Urinary bladder (tissue), 4 donors: ENCODE results near the gene PCNT. TPM values are rescaled to one million over a fixed set of nuclear protein-coding genes. Genes with fewer than 3 reads are reported as not detected.

Experiments used
- DNase-seq: peaks from one replicate; pipeline ENCODE4 v3.0.0-alpha.2; 2015; ENCODE audit errors: extremely low spot score
- H3K27ac ChIP-seq: one replicate; pipeline ENCODE4 v1.5.1; 2013; ENCODE audit warnings: low read depth, mild to moderate bottlenecking, moderate library complexity
- H3K36me3 ChIP-seq: one replicate; pipeline ENCODE4 v1.6.1; 2013; ENCODE audit warnings: mild to moderate bottlenecking, moderate library complexity; ENCODE audit not compliant: insufficient read depth
- H3K4me1 ChIP-seq: one replicate; pipeline ENCODE4 v1.6.1; 2013; ENCODE audit warnings: mild to moderate bottlenecking, moderate library complexity; ENCODE audit not compliant: insufficient read depth
- H3K4me3 ChIP-seq: one replicate; pipeline ENCODE4 v1.5.1; 2013; ENCODE audit warnings: low read depth, low read length
- WGBS: extraction: QIAGEN DNeasy Blood & Tissue Kit; methylation state at CpG from one replicate; pipeline ENCODE4 v1.1.7; 2013; 5-methylcytosine and 5-hydroxymethylcytosine counted together
- polyA plus RNA-seq: library from polyadenylated mRNA; stranded (reverse); fragments of 200-250 nt; gene quantifications from one replicate; pipeline ENCODE4 v1.2.3, GENCODE V29; 2013
- total RNA-seq: library from RNA; depleted of rRNA; stranded (reverse); fragments of >200 nt; gene quantifications from one replicate; pipeline ENCODE4 v1.2.3, GENCODE V29; 2014
- donor health status: healthy with polysubstance abuse.
- donor health status: healthy.

The PCNT gene
- total and polyA plus RNA-seq, 2 donors = 15.7 to 22.4 TPM

DNA sequence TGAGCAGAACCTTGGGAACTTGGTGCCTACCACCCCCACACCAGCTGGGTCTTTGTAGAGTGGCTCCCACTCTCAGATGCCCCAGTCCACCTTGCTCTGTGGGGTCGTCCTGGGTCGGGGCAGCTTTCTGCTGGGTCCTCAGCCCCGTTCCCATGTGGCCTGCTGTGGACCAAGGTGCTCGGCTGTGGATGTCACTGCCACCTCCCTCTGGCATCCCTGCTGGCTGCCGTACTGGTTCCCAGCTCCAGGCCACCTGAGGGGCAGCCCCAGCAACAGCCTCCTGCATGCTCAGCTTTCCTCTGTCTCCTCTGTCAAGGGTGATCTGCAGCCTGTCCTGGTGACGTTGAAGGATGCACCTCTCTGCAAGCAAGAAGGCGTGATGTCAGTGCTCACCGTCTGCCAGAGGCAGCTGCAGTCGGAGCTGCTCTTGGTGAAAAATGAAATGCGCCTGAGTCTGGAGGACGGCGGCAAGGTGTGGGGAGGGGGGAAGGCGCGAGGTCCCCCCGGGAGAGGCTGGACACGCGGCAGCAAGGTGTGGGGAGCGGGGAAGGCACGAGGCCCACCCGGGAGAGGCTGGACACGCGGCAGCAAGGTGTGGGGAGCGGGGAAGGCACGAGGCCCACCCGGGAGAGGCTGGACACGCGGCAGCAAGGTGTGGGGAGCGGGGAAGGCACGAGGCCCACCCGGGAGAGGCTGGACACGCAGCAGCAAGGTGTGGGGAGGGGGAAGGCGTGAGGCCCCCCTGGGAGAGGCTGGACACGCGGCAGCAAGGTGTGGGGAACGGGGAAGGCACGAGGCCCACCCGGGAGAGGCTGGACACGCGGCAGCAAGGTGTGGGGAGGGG is 88.8 kb downstream of the PCNT start:
- 86% methylated on average over 33 of the region's 39 CpGs for WGBS

GRCh38 chr21:46413365-46413696 is 89.4 kb downstream of the PCNT start:
- Histone ChIP-seq H3K4me1 (no peaks in the 10 kb centered on the region), H3K4me3 (no peak overlapping the region), H3K27ac (no peak overlapping the region), H3K36me3 (peaks cover 2% of the 10 kb centered on the region)
- peak; percentile 10 for DNase-seq
- WGBS = 81% methylated on average over 9 of the region's 9 CpGs

More for the DNA sequence above, 88.8 kb downstream of the PCNT start:
- Histone ChIP-seq H3K4me3 (no peak overlapping the region), H3K4me1 (no peaks in the 10 kb centered on the region), H3K27ac (no peak overlapping the region), H3K36me3 (peaks cover 2% of the 10 kb centered on the region)
- DNase-seq = no peak

DNA sequence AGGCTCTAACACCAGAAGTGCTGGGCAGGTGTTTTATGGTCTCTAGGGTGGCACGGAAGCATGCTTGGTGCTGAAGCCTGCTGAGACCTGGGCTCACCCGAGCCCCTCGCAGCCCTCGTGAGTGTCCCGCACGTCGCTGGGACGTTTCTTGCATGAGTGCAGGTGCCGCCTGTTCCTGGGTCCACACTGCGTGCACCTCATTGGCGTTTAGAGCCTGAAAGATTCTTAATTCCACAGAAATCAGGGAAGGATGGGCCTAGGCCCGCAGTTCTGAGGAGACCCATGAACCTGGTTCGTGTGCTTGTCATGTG is 91.0 kb downstream of the PCNT start:
- H3K4me1 ChIP-seq = no peaks in the 10 kb centered on the region
- 96% methylated on average over 13 of the region's 13 CpGs for WGBS
- H3K36me3 ChIP-seq = peaks cover 2% of the 10 kb centered on the region
- no peak for DNase-seq
- H3K4me3 ChIP-seq = no peak overlapping the region
- no peak overlapping the region for H3K27ac ChIP-seq

DNA sequence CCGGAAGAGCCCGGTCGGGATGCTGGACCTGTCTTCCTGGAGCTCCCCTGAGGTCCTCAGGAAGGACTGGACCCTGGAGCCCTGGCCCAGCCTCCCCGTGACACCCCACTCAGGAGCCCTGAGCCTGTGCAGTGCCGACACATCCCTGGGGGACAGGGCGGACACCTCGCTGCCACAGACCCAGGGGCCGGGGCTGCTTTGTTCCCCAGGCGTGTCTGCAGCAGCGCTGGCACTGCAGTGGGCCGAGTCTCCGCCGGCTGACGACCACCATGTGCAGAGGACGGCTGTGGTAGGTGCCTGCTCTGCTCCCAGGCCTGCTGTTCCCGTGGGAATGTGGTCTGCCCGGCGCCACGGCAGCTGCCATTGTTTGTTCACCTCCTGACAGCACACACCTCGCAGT is 92.6 kb downstream of the PCNT start:
- no peak for DNase-seq
- no peaks in the 10 kb centered on the region for H3K4me1 ChIP-seq
- 96% methylated on average over 20 of the region's 20 CpGs for WGBS
- H3K36me3 ChIP-seq = peaks cover 2% of the 10 kb centered on the region
- no peak overlapping the region for H3K27ac ChIP-seq
- no peak overlapping the region for H3K4me3 ChIP-seq

- no peak for DNase-seq
- peaks cover 2% of the 10 kb centered on the region for H3K36me3 ChIP-seq
Observed at GRCh38 chr21:46418265-46418946, 94.5 kb downstream of the PCNT start.

DNA sequence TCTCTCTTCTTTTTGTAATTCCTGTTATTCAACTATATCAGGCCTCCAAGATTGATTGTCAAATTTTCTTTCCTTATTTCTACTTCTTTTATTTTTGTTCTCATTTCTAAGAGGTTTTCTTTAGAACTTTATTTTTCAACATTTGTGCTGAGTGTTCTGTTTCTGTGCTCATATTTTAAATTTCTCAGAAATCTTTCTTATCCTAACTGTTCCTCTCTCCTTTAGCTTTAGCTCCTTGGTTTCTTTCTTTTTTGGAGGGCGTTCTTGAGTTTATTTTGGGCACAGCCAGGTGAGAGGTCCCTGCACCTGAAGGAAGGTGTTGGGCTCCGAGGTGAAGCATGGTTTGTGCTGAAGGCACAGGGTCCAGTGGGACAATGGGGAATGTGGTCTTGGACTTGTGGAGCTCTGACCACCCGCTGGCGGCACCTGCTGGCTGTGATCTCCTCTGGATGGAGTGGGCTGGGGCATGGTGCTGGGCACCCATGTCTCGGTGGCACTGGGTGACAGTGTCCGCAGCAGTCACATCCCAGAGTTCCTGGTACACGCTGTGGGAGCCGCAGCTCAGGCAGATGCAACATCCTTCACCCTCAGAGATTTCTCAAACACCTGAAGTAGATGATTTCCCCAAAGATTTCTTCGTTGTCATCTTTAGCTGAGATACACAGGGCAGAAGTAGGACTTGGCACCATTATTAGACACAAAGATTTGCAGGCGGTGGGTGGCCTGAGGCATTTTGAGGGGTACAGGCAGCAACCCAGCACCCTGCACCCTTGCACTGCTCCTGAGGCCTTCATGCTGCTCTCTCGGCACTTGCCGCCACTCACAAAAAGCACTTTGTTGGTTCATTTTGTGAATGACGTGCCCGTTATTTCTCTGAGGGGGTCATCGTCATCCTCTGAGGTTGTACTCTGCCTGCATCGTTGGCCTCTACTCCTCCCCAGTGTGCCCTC is 96.6 kb downstream of the PCNT start:
- Histone ChIP-seq H3K27ac (no peak overlapping the region), H3K36me3 (peaks cover 2% of the 10 kb centered on the region), H3K4me1 (no peaks in the 10 kb centered on the region), H3K4me3 (no peak overlapping the region)
- whole genome bisulfite sequencing = 91% methylated on average over 16 of the region's 16 CpGs
- DNase-seq = no peak

More at GRCh38 chr21:46418265-46418946, 94.5 kb downstream of the PCNT start:
- Histone ChIP-seq H3K27ac (no peak overlapping the region), H3K4me1 (no peaks in the 10 kb centered on the region), H3K4me3 (no peak overlapping the region)
- WGBS = 96% methylated on average over 25 of the region's 25 CpGs

- no peak for DNase-seq
- no peak overlapping the region for H3K4me3 ChIP-seq
- 93% methylated on average over 23 of the region's 23 CpGs for WGBS
- no peak overlapping the region for H3K27ac ChIP-seq
- H3K4me1 ChIP-seq = no peaks in the 10 kb centered on the region
- peaks cover 2% of the 10 kb centered on the region for H3K36me3 ChIP-seq
Observed at GRCh38 chr21:46421191-46421750, 97.3 kb downstream of the PCNT start.

- no peaks in the 10 kb centered on the region for H3K36me3 ChIP-seq
- no peak for DNase-seq
- H3K4me1 ChIP-seq = no peaks in the 10 kb centered on the region
- 93% methylated on average over 35 of the region's 35 CpGs for WGBS
- H3K4me3 ChIP-seq = no peak overlapping the region
- no peak overlapping the region for H3K27ac ChIP-seq
Observed at GRCh38 chr21:46421756-46422555, 98.0 kb downstream of the PCNT start.

DNA sequence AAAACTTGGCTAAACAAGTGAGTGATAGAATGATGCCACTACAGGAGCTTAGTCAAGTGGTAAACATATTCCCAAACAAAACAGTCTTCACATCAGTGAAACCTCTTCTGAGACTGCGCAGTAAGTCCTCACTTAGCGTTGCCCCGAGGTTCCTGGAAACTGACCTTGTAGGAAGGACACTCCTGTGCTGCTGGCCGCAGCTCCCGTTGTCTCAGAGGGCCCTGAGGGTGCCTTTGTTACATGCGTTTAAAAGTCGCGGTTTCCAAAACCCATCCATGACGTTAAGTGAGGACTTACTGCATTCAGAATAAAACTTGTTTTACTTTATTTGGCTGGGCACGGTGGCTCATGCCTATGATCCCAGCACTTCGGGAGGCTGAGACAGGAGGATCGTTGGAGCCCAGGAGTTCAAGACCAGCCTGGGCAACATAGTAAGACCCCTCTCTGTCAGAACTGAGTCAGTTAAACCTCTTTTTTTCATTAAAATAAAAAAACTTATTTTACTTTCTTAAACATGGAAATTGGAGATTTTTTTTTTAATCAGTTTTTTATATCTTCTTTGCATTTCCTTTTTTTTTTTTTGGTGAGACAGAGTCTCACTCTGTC is 98.8 kb downstream of the PCNT start:
- 96% methylated on average over 12 of the region's 12 CpGs for WGBS
- H3K27ac ChIP-seq = no peak overlapping the region
- no peaks in the 10 kb centered on the region for H3K4me1 ChIP-seq
- H3K36me3 ChIP-seq = no peaks in the 10 kb centered on the region
- H3K4me3 ChIP-seq = no peak overlapping the region
- DNase-seq = no peak

DNA sequence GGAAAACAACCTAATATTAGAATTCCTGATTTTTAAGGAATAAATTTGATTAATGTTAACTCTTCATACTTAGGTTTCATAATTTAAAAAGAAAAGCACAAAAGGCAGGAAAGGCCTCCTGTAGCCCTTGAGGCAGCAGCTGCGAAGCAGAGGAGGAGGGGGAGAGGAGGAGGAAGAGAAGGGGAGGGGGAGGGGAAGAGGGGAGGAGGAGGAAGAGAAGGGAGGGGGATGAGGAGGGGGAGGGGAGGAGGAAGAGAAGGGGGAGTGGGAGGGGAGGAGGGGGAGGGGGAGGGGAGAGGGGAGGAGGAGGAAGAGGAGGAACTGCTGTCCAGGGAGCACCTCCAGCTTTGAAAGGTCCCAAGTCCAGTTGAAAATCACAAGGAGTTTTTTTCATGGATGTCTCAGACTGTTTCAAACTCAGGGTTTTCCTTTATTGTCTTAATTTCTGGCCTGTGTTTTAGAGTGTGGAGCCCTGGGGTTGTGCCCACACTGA is 99.6 kb downstream of the PCNT start:
- Histone ChIP-seq H3K27ac (no peak overlapping the region), H3K36me3 (no peaks in the 10 kb centered on the region), H3K4me1 (no peaks in the 10 kb centered on the region), H3K4me3 (no peak overlapping the region)
- WGBS = 75% methylated on average over 1 of the region's 1 CpG
- DNase-seq = no peak

GRCh38 chr21:46424039-46424591 is 100.2 kb downstream of the PCNT start:
- H3K27ac ChIP-seq = no peak overlapping the region
- DNase-seq = no peak
- no peaks in the 10 kb centered on the region for H3K36me3 ChIP-seq
- WGBS = 77% methylated on average over 17 of the region's 17 CpGs
- no peak overlapping the region for H3K4me3 ChIP-seq
- H3K4me1 ChIP-seq = no peaks in the 10 kb centered on the region

DNA sequence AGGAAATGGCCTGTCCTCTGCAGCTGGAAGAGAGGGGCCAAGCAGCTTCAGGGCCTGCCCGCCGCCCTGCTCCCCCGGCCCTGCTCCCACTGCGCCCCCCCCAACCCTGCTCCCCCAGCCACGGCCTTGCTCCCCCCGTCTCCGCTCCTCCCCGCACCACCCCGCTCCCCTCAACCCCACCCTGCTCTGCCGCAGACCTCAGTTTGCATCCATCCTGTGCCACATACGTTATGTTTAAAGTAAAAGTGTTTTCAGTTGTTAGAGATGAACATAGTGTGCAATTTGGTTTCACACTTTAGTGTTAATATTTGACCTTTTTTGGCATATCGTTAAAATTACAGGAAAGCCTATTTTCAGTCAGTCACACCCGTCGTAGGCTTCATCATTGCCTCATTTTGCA is 100.7 kb downstream of the PCNT start:
- WGBS = 87% methylated on average over 14 of the region's 14 CpGs
- Histone ChIP-seq H3K36me3 (no peaks in the 10 kb centered on the region), H3K4me1 (no peaks in the 10 kb centered on the region), H3K4me3 (no peak overlapping the region), H3K27ac (no peak overlapping the region)
- no peak for DNase-seq
